CD4-positive, alpha-beta T cell treated with Interleukin-4 for 4 hours (primary cell): ENCODE measurements around the gene PCCA.
"Not testable (repeated sequence)": the region's sequence is repeated elsewhere in the genome, so short reads cannot be mapped to it uniquely, and the experiment has no call there.

ENCODE experiments used
- DNase-seq: peaks from one replicate; pipeline ENCODE4 v3.0.0-alpha.2; 2020

PCCA gene

DNA sequence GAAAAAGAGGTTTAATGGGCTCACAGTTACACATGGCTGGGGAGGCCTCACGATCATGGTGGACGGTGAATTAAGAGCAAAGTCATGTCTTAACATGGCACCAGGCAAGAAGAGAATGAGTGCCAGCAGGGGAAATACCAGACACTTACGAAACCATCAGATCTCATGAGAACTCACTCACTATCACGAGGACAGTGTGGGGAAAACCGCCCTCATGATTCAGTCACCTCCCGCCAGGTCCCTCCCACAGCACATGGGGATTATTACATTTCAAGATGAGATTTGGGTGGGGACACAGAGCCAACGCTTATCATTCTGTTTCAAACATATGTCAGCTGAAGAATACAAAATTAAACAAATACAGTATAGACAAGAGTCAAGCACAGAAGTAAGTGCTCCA, 165.1 kb downstream of the PCCA start:
- DNase-seq, result no peak

DNA sequence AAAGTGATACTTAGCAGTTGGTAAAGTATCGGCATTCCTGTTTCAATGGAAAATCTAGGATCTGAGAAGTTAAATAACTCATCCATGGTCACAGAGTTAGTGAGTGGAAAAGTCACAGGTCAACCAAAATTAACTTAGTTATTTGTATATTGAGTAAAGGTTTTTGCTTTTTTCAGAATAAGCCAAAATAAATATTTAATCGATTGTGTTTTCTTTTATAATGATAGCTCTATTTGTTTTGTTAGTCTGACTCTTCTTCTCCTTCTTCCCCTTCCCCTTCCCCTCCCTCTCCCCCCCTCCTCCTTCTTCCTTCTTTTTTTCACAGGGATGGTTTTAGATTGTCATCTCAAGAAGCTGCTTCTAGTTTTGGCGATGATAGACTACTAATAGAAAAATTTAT, 173.5 kb downstream of the PCCA start:
- no peak for DNase-seq

DNA sequence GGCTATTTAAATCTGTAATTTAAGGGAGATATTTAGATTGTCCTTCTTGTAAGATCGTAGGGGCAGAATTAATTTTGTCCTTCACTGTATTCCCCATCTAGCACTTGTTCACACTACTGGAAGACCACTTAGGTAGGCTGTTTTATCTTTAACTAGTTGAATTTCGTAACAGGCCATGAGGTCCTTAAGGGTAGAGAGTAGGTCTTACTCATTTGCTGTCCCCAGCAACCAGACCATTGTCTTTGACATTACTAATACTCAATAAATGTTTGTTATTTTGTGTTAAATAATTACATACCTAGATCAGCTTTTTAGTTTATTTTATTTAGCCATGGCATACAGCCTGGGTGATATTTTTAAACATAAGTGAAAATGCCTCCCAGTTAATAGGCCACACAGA, 177.1 kb downstream of the PCCA start:
- DNase-seq, result no peak

DNA sequence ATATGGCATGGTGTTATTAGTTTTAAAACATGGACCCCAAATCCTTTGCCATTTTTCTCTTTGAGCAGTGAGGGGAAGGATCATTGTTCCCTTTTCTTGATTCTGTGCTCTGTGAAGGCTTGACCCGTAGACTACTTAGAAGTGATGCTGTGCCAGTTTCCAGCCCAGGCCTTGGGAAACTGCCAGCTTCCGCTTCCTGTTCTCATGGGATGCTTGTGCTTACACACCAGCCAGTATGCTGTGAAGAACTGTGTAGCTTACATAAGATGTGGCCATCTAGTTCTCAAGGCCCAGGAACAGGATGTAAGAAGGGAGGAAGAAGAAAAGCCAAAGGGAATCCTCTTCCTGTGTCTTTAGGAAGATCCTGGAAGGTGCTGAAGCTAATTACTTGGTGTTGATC, 180.9 kb downstream of the PCCA start:
- no peak for DNase-seq

DNA sequence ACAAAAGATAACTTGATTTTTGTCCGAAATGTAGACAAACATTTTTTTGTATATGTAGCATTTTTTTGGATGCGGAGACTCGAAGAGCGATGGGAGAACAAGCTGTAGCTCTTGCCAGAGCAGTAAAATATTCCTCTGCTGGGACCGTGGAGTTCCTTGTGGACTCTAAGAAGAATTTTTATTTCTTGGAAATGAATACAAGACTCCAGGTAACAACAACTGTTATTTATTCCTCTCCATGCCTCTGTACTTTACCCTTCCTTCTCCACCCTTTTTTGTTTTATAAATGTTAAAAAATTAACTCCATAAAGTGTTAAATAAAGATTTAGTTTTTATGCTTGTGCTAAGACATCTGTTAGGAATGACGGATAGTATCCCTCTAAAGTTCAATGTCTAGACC, 184.2 kb downstream of the PCCA start:
- DNase-seq, result no peak

DNA sequence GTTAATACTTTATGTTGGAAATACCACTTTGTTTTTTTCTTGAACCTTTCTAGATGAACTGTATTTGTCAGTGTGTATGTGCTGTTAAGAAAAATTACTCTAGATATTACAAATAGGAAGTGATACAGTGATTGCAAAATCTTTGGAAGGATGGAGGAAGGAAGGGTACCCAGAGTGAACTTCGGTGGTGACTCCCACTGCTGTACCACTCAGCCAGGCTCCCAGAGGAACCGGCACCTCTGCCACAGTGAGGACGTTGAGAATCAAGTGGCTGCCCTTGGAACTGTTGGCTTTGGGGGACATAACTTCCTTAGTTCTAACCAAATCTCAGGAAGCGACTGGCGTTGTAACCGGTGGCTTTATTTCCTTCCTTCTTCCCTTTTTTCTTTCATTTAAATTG, 184.7 kb downstream of the PCCA start:
- DNase-seq, result no peak

DNA sequence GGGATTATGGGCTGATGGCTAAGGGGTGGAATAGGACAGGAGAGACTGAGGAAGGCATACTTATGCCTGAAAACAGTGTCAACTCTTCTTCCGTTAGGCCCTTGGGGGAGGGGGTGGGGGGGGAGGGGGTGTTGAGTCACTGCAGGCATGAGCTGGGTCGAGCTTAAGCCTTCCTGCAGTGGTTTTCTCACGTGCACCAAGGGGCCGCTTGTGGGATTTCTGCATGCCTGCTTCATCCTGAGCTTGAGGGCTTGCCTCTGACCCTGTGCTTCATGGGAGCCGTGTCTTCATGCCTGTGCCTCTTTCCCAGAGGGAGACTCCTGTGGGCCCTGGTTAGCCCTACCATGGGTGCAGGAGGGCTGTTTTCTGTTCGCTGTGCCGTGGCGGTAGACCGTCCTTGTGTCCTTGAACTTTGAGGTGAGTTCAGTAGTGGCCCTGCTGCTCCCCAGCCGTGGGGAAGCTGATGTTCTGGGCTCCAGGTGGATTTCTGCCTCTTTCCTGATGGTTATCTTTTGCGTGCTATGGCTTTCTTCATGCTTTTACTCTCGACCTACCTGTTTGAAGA, 186.1 kb downstream of the PCCA start:
- no peak for DNase-seq

DNA sequence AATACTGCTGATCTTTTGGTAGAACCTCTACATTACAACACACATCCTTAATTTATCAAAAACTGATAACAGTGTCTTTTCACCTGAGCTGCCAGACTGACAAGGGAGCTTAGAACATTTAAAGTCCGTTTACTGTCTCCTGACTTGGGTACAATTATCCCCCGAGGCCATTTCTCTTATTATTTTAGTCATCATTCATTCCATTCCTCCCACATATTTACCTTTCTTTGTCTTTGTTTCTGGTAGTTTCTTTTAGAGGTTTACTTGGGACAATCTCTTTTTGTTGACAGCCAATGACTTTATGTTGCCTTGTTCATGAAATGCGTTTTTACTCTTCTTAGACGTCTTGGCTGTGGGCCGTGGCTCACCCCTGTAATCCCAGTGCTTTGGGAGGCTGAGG, 186.9 kb downstream of the PCCA start:
- DNase-seq, result no peak

DNA sequence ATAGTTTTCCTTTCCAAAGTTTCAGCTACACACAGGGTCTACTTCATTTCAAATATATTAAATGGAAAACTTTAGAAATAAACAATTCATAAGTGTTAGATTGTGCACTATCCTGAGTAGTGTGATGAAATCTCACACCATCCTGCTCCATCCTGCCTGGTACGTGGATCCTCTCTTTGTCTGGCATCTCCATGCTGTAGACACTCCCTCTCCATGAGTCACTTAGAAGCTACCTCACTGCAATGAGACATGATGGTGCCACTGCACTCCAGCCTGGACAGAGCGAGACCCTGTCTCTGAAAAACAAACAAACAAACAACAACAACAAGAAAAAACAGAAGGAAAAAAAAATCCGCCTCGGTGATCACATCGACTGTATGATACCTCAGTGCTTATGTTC, 191.8 kb downstream of the PCCA start:
- DNase-seq, result no peak

DNA sequence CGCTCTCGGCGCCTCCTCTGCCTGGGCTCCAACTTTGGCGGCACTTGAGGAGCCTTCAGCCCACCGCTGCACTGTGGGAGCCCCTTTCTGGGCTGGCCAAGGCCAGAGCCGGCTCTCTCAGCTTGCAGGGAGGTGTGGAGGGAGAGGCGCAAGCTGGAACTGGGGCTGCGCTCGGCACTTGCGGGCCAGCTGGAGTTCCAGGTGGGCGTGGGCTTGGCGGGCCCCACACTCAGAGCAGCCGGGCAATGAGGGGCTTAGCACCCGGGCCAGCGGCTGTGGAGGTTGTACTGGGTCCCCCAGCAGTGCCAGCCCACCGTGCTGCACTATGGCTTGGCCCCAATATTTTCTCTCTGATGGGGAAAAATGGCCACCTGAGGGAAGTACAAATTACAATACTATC, 193.4 kb downstream of the PCCA start:
- not testable (repeated sequence) for DNase-seq

DNA sequence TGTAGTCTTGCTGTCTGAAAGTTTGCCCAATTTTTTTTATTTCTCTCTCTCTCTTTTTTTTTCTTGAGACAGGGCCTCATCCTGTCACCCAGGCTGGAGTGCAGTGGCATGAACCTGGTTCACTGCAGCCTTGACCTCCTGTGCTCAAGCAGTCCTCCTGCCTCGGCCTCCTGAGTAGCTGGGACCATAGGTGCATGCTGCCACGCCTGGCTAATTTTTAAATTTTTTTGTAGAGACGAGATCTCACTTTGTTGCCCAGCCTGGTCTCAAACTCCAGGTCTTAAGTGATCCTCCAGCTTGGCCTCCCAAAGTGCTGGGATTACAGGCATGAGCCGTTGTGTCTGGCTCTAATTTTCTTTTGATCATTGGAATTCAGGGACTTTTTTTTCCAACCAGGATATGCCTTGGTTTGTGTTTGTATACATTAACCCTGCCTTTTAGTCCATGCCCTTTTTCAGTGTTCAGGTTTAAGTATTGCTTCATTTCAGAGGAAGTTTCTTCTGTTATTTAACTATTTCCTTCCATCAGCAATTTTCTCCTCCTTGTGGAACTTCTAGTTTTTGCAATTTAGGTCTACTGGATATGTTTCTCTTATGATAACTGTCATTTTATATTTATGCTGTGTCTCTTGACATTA, 201.4 kb downstream of the PCCA start:
- no peak for DNase-seq

DNA sequence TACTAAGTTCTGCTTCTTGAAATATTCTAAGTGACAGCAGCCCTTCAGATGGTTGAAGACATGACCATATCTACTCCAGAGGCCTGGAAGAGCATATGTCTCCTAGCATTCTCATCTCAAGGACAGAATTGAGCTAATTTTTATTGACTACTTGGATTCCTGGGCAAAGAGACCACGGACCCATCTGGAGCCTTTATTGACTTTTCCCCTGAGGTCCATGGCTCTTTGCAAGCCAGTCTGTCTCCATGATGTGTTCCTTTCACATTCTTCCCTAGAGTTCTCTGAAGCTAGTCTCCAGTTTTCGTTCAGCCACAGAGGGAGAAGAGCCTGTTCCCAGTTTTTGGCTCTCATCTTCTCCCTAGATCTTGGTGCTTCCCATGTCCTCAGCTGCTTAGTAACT, 202.7 kb downstream of the PCCA start:
- DNase-seq, result no peak

DNA sequence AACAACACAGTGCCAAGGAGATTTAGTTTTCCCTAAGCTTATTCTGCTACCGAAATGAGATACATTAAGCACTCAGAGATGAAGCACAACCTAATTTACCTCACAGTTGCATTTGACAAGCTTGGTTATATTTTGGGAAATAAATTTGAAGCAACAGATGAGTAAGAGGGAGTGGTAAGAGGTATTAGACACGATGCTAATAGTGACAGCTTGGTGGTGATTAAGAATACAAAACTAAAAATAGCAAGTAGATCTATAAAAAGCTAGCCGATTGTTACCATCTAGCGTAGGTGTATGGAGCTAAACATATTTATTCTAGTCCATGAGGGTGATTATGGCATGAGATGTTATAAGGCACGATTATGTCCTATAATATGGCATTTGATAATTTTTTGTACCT, 208.5 kb downstream of the PCCA start:
- no peak for DNase-seq

DNA sequence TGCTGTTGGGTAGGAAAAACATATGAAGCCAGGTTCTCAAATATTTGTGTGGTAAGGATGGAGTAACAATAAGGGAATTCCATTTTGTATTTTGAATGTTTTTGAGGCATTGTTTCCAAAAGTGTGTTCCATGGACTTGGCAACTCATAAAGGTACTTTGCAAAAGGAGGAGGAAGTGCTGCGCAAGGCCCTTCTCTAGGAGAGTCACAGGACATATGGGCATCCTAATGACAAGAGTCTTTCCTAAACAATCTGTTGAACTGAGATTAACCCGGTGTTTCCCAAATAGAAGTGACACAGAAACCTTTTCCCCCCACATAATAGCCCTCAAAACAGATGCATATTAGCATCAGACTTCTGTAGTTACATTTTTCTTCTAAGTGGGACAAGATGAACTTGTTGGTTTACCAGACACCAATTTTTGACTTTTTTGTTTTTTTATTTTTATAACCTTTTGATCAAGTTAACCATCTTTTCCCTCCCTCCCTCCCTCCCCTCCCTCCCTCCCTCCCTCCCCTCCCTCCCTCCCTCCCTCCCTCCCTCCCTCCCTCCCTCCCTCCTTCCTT, 209.3 kb downstream of the PCCA start:
- DNase-seq, result no peak

DNA sequence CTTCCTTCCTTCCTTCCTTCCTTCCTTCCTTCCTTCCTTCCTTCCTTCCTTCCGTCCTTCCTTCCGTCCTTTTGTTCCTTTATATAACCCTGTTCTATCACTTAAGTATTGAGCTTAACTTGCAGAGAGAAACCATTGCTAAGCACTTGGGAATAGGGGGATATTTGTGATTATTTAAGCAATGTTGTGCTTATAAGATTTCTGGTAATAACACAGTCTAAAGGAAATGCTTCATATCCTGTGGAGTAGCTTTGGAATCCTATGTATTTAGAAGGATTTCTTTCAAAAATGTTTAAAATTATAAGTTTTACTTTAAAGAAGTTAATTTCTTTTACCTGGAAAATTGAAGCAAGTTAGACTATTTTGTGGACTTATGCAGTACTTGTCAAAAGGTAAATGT, 209.8 kb downstream of the PCCA start:
- no peak for DNase-seq

DNA sequence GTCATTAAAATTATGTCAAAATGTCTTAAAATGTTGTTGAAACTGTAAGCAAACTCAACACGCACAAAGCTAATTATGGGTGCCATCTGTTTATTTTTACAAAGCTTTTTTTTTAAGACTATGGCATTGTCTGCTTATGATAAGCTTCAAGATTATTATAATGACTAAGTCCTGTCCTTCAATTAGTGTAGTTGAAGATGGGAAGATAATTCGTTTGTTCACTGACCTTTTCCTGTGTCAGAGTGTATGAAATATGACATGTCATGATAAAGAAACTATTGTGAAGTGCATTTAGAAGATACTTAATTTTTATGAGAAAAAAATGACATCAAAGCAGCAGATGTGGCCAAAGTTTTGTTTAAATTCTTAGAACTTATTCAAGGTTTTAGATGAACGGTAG, 211.3 kb downstream of the PCCA start:
- no peak for DNase-seq

DNA sequence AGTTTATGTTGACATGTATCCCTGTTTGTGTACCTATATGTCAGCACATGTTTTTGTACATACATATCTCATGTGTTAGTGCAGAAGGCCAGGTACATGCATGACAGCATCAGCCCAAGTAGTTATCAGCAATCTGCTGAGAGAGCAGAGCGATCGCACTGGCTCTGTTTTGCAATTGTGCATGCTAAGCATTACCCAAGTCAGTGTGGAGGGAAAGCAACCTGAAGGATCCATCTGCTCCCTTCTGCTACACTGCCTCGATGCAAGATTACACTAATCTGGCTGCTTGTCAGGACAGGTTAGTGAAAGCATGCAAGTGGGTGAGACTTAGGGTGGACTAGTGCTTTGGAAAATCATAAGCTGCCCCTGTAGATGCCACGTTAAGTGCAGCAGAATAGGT, 211.8 kb downstream of the PCCA start:
- no peak for DNase-seq

DNA sequence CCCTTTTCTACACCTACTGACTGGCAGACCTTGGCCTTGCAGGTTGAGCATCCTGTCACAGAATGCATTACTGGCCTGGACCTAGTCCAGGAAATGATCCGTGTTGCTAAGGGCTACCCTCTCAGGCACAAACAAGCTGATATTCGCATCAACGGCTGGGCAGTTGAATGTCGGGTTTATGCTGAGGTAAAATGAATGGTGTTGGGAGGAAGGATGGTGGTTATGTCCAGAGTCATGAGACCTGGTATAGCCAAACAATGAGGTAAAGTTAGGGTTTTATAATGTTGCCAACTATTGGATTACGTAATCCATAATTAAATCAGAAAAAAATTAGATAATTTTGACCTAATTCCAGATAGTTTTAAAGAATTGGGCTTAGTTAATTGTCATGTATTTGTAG, 212.5 kb downstream of the PCCA start:
- no peak for DNase-seq

DNA sequence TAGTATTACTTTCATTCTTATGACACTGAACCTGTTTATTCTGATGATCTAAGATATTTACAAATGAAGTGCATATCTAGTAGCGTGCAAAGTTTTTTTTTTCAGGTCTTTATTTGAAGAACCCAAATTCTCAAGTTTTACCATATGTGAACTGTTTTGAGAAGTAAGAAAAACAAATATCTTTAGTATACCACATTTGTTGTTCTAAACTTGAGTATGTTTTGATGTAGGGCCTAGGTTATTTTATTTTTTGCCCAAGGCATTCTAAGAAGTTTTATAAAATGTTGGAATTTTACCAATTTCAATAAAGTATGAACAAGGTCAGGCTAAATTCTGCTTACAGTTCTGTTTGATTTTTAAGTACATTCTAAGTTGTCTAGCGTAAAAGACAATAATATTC, 213.5 kb downstream of the PCCA start:
- no peak for DNase-seq

DNA sequence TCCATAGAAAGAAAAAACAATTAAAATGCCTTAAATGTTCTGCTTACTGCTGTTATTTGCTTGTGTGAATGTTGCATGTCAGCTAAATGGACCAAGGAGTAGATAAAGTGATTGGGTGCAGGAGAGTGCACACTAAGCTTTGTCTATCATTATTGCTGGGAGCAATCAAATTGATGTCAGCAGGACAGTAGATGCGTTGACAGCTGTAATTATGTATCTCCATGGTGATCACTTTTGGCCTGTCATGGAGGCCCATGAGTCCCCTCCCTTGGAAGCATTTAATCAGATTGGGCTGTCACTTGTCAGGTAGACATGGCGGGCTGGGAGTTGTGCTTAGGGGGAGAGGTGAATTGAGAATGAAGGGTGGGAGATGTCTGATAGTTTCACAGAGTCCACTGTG, 215.3 kb downstream of the PCCA start:
- no peak for DNase-seq

DNA sequence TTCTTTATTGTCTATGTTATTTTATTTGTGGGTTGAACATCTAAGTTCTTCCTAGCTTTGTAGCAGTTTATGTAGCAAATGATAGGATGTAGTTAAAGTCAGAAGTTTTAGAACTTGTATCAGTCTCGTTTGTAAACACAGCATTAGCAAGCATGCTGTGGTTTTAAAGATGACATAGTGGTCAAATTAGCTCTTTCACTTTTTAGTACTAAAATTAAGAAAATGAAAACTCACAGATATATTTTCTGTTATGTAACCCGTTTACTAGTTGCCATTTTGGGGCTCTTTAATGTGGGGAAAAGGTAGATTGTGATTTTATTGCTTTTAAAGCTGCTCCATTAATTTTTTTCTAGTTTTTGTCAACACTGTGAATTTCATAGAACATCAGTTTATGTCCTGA, 216.5 kb downstream of the PCCA start:
- no peak for DNase-seq

DNA sequence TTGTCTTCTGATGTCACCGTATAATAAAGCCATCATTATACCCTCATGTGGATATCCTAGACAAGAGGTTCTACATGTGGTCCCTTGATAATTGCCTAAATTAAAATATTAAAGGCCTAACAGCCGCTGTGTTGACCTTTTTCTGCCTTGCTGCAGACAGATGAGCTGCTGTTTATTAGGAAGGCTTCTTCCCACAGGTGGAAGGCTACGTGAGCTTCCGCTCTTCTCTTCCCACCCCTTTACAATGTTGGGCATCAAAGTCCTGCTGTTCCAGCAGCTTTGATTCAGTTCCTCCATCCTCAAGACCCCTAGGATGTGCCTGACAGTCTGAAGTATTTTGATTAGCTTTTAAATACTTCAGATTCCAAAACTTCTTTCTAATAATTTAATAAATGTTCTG, 217.1 kb downstream of the PCCA start:
- DNase-seq, result no peak

DNA sequence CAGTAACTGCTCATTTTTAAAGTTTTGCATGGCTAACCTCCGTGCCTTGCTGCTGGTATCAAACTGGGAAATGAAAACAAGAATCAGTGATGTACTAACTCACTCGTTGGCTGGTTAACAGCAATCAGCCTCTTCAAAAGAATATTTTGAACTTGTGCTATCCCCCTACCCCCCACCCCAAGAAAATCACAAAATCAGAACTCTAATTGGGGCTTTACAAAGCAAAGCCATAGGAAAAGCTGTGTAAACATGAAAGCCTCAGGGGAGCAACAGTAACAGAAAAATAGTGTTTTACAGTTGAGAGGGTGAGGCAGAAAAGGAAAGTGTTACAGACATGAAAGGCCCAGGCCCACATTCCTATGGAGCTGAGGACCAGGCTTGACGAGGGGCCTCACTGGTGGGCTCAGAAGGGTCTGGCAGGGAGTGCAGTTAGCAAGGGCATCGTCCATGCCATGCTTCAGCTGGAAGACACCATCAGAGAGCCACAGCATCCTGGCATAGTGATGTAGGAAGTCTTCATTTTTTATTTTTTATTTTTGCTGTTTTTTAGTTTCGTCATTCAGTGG, 217.6 kb downstream of the PCCA start:
- no peak for DNase-seq

DNA sequence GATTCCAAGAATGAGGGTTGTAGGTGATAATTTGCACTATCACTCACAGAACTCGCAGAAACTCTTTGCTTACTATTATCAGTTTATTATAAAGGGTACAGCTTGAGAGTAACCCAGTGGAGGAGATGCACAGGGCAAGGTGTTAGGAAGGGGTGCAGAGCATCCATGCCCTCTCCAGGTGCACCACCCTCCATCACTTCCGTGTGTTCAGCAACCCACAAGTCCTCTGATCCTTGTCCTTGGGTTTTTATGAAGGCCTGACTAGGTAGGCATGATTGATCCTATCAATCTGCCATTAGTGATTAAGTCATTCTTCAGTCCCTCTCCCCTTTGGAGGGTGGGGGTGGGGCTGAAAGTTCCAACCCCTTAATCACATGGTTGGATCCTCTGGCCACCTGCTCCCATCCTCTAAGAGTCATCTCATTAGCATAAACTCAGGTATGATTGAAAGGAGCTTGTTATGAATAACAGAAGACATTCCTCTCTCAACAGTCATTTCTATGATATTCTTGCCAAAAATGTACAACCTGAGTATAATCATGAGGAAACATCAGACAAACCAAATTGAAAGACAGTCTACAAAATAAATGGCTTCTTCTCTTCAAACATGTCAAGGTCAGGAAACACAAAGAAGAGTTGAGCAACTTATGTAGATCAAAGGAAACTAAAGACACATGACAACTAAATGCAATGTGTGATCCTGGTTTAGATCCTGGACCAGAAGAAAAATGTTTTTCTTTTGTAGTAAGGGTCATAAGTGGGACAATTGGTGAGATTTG, 225.4 kb downstream of the PCCA start:
- no peak for DNase-seq
